GM18858 (cell line): ENCODE data around the gene ATG14.
A peak's percentile ranks its signal among the peaks of the same experiment; 100 is the strongest.
"Not testable (repeated sequence)": the region's sequence is repeated elsewhere in the genome, so short reads cannot be mapped to it uniquely, and the experiment has no call there.

Experiments
- ATAC-seq: cut with Tn5 transposase; IDR thresholded peaks from one replicate; pipeline ENCODE4 v1.9.1; 2021; ENCODE audit not compliant: unreplicated experiment

ATG14 gene

GRCh38 chr14:55353686-55354467, 57.8 kb downstream of the ATG14 start:
- no peak for ATAC-seq

GRCh38 chr14:55352201-55352600, 59.4 kb downstream of the ATG14 start:
- no peak for ATAC-seq

DNA sequence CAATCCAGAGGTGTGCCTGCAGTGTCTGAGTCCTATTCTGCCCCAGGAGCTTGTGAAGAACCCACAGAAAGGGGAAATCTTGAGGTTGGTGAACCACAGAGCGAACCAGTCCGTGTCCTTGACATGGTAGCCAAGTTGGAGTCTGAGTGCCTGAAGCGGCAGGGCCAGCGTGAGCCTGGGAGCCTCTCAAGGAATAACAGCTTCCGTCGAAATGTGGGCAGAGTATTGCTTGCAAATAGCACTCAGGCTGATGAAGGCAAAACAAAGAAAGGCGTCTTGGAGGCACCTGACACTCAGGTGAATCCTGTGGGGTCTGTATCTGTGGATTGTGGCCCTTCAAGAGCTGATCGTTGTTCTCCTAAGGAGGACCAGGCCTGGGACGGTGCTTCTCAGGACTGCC, 60.5 kb downstream of the ATG14 start:
- no peak for ATAC-seq

DNA sequence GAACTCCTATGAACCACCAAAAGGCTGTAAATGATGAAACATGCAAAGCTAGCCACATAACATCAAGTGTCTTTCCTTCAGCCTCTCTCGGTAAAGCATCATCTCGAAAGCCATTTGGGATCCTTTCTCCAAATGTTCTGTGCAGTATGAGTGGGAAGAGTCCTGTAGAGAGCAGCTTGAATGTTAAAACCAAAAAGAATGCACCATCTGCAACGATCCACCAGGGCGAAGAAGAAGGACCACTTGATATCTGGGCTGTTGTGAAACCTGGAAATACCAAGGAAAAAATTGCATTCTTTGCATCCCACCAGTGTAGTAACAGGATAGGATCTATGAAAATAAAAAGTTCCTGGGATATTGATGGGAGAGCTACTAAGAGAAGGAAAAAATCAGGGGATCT, 61.2 kb downstream of the ATG14 start:
- ATAC-seq = no peak

- no peak for ATAC-seq
Measured at GRCh38 chr14:55349565-55349964, 62.1 kb downstream of the ATG14 start.

DNA sequence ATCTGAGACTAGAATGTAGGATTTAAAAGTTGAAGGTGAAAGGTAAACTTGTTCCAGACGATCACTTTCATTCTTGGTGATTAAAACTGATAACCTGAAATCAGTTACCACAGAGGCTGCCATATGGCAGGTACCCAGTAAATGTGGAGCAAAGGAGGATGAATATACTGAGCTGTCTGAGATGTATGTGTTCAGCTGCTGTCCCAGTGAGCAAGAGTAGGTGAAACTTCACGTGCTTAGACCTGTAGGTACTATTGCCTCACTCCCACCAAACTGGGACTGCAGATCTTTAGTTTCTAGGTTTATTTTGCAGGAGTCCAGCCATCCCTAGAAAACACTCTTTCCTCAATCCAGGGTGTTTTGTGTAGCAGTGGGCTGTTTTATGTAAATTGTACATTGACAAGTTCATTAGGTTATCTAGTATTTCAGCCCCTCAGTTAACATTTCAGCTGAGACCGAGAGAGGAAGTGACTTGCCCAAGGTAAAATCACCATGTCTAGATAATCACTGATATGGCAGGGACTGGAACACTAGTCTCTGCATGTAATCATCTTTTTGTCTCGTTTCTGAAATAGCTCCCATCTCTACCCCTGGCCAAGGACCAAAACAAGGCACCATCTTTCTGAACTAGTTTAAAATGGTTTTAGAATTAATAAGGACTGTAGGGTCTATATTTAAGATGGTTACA, 62.7 kb downstream of the ATG14 start:
- ATAC-seq = peak; percentile 31

DNA sequence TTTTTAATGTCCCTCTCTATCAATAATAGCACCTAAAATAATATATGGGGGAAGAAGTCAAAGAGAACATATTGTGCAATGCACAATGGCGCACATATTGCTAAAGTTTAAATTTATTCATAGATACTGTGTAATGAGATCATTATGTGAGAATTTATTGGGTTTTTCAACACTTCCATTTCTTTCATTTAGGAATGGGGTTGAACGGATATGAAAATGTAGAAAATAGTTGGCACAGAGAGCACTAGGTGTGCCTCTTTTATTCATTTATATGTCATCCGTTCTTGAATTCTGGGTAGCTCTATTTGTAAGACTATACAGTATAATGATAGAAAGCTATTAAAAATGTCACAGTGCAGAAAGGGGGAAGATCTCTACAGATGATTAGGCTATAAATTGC, 63.9 kb downstream of the ATG14 start:
- ATAC-seq = no peak

DNA sequence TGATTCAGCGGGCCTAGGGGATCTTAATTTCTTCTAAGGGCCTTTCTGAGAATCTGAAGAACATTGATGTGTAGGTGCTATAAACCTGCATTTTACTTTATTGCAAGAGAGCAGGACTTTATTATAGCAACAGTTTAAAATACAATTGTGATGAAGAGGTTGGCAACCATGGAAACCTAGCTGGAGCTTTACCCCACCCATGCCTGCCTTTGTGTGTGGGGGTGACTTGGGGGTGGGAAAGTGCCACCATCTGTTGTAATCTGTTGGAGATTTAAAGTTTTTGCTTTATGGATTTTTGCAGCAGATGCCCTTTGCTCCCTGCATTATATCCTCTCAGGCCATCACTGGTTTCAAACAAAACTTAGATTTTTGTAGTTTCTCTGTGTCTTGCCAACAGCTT, 64.6 kb downstream of the ATG14 start:
- no peak for ATAC-seq

DNA sequence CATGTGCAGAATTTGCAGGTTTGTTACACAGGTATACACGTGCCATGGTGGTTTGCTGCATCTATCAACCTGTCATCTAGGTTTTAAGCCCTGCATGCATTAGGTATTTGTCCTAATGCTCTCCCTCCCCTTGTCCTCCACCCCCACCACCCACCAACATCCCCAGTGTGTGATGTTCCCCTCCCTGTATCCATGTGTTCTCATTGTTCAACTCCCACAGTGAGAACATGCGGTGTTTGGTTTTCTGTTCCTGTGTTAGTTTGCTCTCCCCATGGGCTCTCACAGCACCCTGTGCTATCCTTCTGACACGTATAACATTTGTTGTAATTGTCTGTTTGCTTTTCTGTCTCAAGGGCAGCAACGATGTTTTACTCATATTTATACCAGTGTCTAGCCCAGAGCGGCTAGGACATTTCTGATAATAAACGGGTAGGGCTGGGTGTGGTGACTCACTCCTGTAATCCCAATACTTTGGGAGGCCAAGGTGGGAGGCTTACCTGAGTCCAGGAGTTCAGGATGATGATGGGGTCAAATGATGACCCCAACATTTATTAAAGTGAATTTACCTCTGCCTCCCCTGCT, 67.0 kb downstream of the ATG14 start:
- ATAC-seq = not testable (repeated sequence)

DNA sequence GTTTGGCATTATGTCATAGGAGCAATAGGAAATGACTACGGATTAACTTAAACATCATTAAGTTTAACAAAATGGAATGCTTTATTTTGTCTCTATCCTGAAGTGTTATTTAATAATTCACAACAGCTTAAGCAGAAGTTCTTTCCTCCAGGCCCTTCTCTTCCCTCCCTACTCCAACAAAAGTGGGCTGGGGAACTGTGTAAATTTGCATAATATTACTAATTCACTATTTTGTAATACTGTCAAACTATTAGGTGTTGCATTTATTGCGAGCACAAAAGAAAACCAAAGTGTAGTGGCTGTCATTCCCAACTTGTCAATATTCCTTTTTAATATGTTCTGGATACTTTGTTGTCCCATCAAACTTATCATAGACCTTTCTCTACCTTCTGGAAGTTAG, 69.8 kb downstream of the ATG14 start:
- no peak for ATAC-seq

DNA sequence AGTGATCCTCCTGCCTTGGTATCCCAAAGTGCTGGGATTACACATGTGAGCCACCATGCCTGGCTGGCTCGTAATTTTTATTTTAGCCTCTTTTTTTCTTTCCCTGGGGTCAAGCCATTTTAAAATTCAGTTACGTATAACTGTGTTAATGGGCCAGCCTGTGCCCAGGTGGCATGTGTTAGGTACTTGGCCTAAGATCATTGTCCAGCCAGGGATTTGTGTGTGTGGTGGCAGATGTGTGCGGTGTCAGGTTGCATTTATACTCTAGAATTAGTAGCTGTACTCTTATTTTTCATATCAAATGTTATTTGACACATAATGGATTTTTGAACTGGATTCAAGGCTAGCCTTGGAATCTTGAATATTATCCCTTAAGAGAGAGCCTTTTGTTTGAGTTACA, 71.1 kb downstream of the ATG14 start:
- ATAC-seq = no peak

DNA sequence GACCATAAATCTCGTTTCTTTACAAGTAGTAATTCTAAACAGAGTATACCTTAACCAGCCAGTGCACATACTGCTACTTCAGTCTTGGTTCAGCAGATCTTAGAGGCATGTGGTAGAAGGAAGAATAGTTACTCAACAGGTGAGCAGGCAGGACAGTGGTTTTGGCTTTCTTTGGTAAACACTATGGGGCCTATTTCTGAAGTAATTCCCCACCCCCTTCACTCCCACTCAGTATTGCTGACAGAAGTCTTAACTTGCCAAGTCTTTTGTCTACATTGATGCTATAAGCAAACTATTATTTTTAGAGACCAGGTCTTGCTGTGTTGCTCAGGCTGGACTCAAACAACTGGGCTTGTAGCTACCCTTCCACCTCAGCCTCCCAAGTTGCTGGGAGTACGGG, 71.9 kb downstream of the ATG14 start:
- peak; percentile 85 for ATAC-seq

DNA sequence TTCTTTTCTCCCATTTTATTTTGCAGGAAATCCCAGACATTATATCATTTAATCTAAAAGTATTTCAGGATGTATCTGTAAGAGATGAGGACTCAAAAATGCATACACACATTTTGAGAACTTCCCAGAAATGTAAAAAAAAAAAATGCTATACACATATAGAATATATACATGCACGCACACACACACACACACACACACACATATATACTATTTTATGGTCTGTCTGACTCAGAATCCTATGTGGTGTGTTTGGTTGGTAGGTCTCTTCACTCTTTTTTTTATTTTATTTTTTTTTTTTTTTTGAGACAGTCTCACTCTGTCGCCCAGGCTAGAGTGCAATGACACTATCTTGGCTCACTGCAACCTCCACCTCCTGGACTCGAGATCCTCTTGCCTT, 74.9 kb downstream of the ATG14 start:
- no peak for ATAC-seq

DNA sequence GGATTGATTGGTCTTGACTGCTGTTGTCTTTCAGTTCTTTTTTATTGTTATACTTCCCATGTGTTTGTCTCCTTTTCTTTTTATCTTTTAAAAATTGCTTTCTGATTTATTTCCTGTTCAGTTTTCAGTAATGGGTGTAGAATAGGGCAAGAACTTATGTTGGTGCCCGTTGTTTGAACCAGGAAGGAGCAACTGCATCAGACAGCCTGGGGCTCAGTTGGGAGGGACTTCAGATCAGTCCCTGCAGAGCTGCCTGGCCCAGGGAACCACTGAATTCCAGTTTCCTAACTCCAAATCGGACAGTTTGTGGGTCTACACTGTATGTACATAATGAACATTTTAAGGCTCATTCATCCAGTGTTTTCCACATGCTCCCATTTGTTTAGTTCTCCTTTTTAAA, 75.5 kb downstream of the ATG14 start:
- no peak for ATAC-seq

GRCh38 chr14:55333711-55334485, 77.7 kb downstream of the ATG14 start:
- ATAC-seq = peak; percentile 35

GRCh38 chr14:55332654-55333570, 78.7 kb downstream of the ATG14 start:
- no peak for ATAC-seq

DNA sequence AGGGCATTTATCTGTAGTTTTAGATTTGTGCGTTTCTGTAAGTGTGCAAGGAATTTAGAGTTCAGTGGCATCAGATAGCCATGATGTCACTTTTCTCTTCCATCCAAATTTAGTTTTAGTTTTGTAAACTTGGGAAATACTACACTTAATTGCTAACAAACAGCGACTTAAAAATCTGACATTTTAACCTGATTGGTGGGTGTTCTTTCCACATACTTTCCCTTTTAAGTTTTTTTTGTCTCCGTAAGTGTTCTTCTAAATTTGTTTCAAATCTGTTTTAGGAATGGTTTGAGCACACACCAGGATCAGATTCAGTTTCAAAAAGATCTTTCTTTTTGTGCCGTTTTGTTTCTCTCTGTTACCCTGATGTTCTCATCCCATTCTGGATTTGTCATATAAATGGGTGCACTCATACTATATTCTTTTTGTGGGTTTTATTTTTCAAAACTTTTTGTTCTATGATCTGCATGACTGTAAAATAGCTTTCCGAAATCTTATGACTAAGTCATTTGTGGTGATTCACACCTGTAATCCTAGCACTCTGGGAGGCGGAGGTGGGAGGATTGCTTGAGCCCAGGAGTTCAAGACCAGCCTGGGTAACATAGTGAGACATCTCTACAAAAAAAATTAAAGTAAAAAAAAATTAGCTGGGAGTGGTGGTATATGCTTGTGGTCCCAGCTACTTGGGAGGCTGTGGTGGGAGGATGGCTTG, 81.5 kb downstream of the ATG14 start:
- ATAC-seq = no peak

GRCh38 chr14:55328317-55328716, 83.3 kb downstream of the ATG14 start:
- no peak for ATAC-seq

- peak; percentile 81 for ATAC-seq
Measured at GRCh38 chr14:55327179-55327578, 84.5 kb downstream of the ATG14 start.

DNA sequence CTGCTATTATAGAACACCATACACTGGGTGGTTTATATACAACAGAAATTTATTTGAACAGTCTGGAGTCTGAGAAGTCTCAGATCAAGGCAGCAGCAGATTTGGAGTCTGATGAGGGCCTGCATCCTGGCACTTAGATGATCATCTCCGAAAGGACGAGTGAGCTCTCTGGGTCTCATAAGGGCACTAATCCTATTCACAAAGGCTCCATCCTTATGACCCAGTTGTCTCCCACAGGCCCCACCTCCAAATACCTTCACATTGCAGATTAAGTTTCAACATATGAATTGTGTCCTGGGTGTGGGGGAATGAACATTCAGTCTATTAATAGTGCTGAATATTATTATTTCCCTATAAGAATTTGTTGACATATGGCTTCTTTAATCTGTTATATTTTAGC, 86.8 kb downstream of the ATG14 start:
- ATAC-seq = no peak
